PC-3 (cell line): Measurements from ENCODE around the gene GPN2. TPM values are rescaled to one million over a fixed set of nuclear protein-coding genes. Genes with fewer than 3 reads are reported as not detected.

Source experiments
- ATAC-seq: fragments of 200-7000 bp; cut with Tn5 transposase; 2 replicates; pipeline ENCODE4 v1.9.1; 2020; ENCODE audit warnings: mild to moderate bottlenecking, moderate library complexity
- BruUV-seq: library from RNA; stranded (reverse); fragments of 400-500 nt; replicated peaks from 2 replicates; lab custom pipeline; 2021; lab: Mats Ljungman, UMichigan
- CTCF ChIA-PET: fragments of 300-600 bp; sonication (Branson Sonifier 250); formaldehyde crosslinking; loops from one replicate; lab custom pipeline; 2022; ENCODE audit warnings: antibody characterized with exemption; lab: Charles Lee
- POLR2A ChIA-PET: fragments of 300-600 bp; sonication (Branson Sonifier 250); formaldehyde crosslinking; loops from one replicate; lab custom pipeline; 2022; ENCODE audit warnings: antibody characterized with exemption; ENCODE audit not compliant: unreplicated experiment; lab: Charles Lee
- DNase-seq: peaks from one replicate; pipeline ENCODE4 v3.0.0-alpha.2; 2015
- H2AFZ ChIP-seq: fragments of 300-600 bp; sonication (generic); 2 replicates; pipeline ENCODE4 v1.6.0; 2016; ENCODE audit warnings: antibody characterized with exemption, low read length
- H3F3A ChIP-seq: fragments of 300-600 bp; sonication (generic); one replicate; pipeline ENCODE4 v1.6.0; 2017; ENCODE audit warnings: antibody characterized with exemption, low read length, control low read depth, mild to moderate bottlenecking; ENCODE audit not compliant: unreplicated experiment
- H3K27ac ChIP-seq: fragments of 300-600 bp; sonication (generic); 2 replicates; pipeline ENCODE4 v1.5.1; 2016; ENCODE audit warnings: mild to moderate bottlenecking, low read length
- H3K27me3 ChIP-seq: fragments of 300-600 bp; sonication (generic); 2 replicates; pipeline ENCODE4 v1.6.1; 2016; ENCODE audit warnings: low read length, mixed read lengths
- H3K36me3 ChIP-seq: fragments of 300-600 bp; sonication (generic); 2 replicates; pipeline ENCODE4 v1.6.1; 2016; ENCODE audit warnings: low read depth, mixed run types, low read length, mixed read lengths
- H3K4me1 ChIP-seq: fragments of 300-600 bp; sonication (generic); 2 replicates; pipeline ENCODE4 v1.5.1; 2016; ENCODE audit warnings: low read length; ENCODE audit not compliant: insufficient read depth
- H3K4me2 ChIP-seq: fragments of 300-600 bp; sonication (generic); 2 replicates; pipeline ENCODE4 v1.6.0; 2016; ENCODE audit warnings: low read length
- H3K4me3 ChIP-seq: fragments of 300-600 bp; sonication (generic); 2 replicates; pipeline ENCODE4 v1.5.1; 2016; ENCODE audit warnings: mild to moderate bottlenecking, low read length, mixed read lengths
- H3K79me2 ChIP-seq: fragments of 300-600 bp; sonication (generic); 2 replicates; pipeline ENCODE4 v1.6.1; 2017; ENCODE audit warnings: low read length, mixed read lengths
- H3K9ac ChIP-seq: fragments of 300-600 bp; sonication (generic); 2 replicates; pipeline ENCODE4 v1.6.0; 2016; ENCODE audit warnings: mild to moderate bottlenecking, low read length
- H3K9me2 ChIP-seq: fragments of 300-600 bp; sonication (generic); replicated peaks from 2 replicates; pipeline ENCODE4 v1.6.1; 2016; ENCODE audit warnings: mixed run types, low read length, mixed read lengths
- H3K9me3 ChIP-seq: fragments of 300-600 bp; sonication (generic); 2 replicates; pipeline ENCODE4 v1.6.1; 2016; ENCODE audit warnings: low read length, mixed read lengths
- H4K20me1 ChIP-seq: fragments of 300-600 bp; sonication (generic); 2 replicates; pipeline ENCODE4 v1.6.1; 2016; ENCODE audit warnings: low read length, mixed read lengths
- CTCF ChIP-seq: fragments of 300-600 bp; sonication (generic); conservative IDR thresholded peaks from 2 replicates; pipeline ENCODE4 v1.5.1; 2017; ENCODE audit warnings: antibody characterized with exemption, low read depth, mild to moderate bottlenecking, low read length
- EZH2 ChIP-seq: fragments of 300-600 bp; sonication (generic); IDR thresholded peaks from one replicate; pipeline ENCODE4 v1.6.1; 2017; ENCODE audit warnings: antibody characterized with exemption, mild to moderate bottlenecking, low read length; ENCODE audit not compliant: unreplicated experiment
- EZH2phosphoT487 ChIP-seq: fragments of 300-600 bp; sonication (generic); IDR thresholded peaks from 2 replicates; pipeline ENCODE4 v1.6.1; 2018; ENCODE audit warnings: mild to moderate bottlenecking, antibody characterized with exemption, low read length, borderline replicate concordance
- intact Hi-C: fragments of 100-400 bp; cut with micrococcal nuclease; formaldehyde crosslinking; loops from 2 replicates; pipeline ENCODE4 v1.9.0; 2023
- total RNA-seq: library from RNA; depleted of rRNA; stranded (reverse); fragments of >200 nt; gene quantifications from 2 replicates; pipeline ENCODE4 v1.2.3, GENCODE V29; 2014

GPN2 gene
- total RNA-seq, 1 experiment from 2014 or later, result 24.6 TPM

DNA sequence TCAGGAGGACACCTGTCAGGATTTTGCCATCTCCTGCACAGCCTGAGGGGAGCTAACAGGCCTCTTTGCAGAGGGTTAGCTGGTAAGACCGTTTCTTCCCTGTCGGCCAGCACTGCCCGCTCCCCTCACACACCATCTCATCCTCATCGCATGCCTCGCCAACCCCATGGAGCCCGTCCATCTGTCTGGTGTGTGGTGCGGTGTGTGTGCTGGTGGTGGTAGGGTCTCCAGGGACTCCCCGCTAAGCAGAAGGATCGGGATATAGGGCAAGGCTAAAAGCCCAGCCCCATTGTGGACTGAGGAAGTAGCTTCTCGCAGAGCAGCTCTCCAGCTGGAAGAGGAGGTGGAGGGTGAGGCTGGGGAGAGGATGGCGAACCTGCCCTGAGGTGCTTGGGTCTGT is 33.9 kb downstream of the GPN2 start:
- DNase-seq, result no peak
- Histone ChIP-seq H3K36me3 (peaks cover 28% of the 10 kb centered on the region), H3K4me1 (peaks cover 56% of the 10 kb centered on the region), H3K27ac (no peak overlapping the region), H3K27me3 (no peaks in the 10 kb centered on the region), H4K20me1 (no peaks in the 10 kb centered on the region), H3K79me2 (no peaks in the 10 kb centered on the region), H2AFZ (no peak overlapping the region), H3K9me2 (no peaks in the 10 kb centered on the region), H3K9me3 (no peaks in the 10 kb centered on the region), H3F3A (peaks cover 3% of the 10 kb centered on the region), H3K9ac (no peak overlapping the region), H3K4me2 (no peak overlapping the region), H3K4me3 (no peak overlapping the region)
- TF ChIP-seq EZH2 (no peak), EZH2phosphoT487 (no peak), CTCF (no peak)
- BruUV-seq, result no TSS peak
- CTCF ChIA-PET, result no interaction called here
- POLR2A ChIA-PET, result interaction anchor here (0.6 kb wide), 1 partner anchor 928 kb away, joined by 4 read pairs; no protein-coding TSS in a partner anchor
- intact Hi-C loops, result no loop called here
- no peak for ATAC-seq

DNA sequence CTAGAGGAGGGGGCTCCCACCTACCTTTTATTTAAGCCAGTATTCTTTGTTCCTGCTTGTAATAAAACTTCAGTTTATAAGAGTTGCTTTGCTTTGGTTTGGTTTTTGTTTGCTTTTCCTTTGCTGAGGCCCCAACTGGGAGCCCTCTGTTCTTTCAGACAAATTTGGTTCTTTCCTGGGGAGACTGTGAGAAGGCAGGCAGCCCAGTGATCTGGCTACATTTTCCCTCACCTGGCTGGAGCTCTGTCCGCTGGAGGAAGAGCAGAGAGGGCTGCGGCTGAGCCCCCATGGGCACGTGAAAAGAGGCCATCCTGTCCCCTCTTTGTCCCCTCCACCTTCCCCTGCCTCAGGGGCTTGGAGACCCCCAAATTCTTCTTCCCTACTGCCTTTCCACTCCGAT is 34.4 kb downstream of the GPN2 start:
- H3K79me2 ChIP-seq, result no peaks in the 10 kb centered on the region
- H3K36me3 ChIP-seq, result peaks cover 32% of the 10 kb centered on the region
- no TSS peak for BruUV-seq
- H3K4me1 ChIP-seq, result peaks cover 51% of the 10 kb centered on the region
- ChIA-PET CTCF (no interaction called here), POLR2A (interaction anchor here (0.6 kb wide), 1 partner anchor 929 kb away, joined by 4 read pairs; no protein-coding TSS in a partner anchor)
- no peak overlapping the region for H3K9ac ChIP-seq
- intact Hi-C loops, result no loop called here
- no peaks in the 10 kb centered on the region for H3K27me3 ChIP-seq
- H3K4me3 ChIP-seq, result no peak overlapping the region
- H3F3A ChIP-seq, result no peaks in the 10 kb centered on the region
- 0 out of 2 replicates have a peak overlapping the region, but pooled peaks have one; percentile 4 for H3K27ac ChIP-seq
- H4K20me1 ChIP-seq, result no peaks in the 10 kb centered on the region
- ATAC-seq, result no peak
- H3K9me3 ChIP-seq, result no peaks in the 10 kb centered on the region
- DNase-seq, result no peak
- no peak overlapping the region for H3K4me2 ChIP-seq
- H3K9me2 ChIP-seq, result no peaks in the 10 kb centered on the region
- no peak for TF ChIP-seq CTCF
- no peak for TF ChIP-seq EZH2phosphoT487
- TF ChIP-seq EZH2, result no peak
- H2AFZ ChIP-seq, result no peak overlapping the region

- H3K79me2 ChIP-seq, result no peaks in the 10 kb centered on the region
- H3F3A ChIP-seq, result no peaks in the 10 kb centered on the region
- BruUV-seq, result no TSS peak
- H3K4me2 ChIP-seq, result no peak overlapping the region
- H3K27ac ChIP-seq, result peak overlapping the region; percentile 89; the same call in 1 of the 2 replicates
- DNase-seq, result no peak
- H3K9me3 ChIP-seq, result no peaks in the 10 kb centered on the region
- H3K4me1 ChIP-seq, result peaks cover 54% of the 10 kb centered on the region
- peaks cover 40% of the 10 kb centered on the region for H3K36me3 ChIP-seq
- intact Hi-C loops, result no loop called here
- ChIA-PET POLR2A (no interaction called here), CTCF (no interaction called here)
- ATAC-seq, result no peak
- H3K4me3 ChIP-seq, result no peak overlapping the region
- no peaks in the 10 kb centered on the region for H4K20me1 ChIP-seq
- H3K9ac ChIP-seq, result no peak overlapping the region
- no peak overlapping the region for H2AFZ ChIP-seq
- no peaks in the 10 kb centered on the region for H3K9me2 ChIP-seq
- TF ChIP-seq EZH2, result no peak
- TF ChIP-seq EZH2phosphoT487, result no peak
- no peak for TF ChIP-seq CTCF
- H3K27me3 ChIP-seq, result no peaks in the 10 kb centered on the region
These were observed 35.2 kb downstream of the GPN2 start for GRCh38 chr1:26854906-26855305.
